ENCODE measurements around the gene SLC22A15.

DNA sequence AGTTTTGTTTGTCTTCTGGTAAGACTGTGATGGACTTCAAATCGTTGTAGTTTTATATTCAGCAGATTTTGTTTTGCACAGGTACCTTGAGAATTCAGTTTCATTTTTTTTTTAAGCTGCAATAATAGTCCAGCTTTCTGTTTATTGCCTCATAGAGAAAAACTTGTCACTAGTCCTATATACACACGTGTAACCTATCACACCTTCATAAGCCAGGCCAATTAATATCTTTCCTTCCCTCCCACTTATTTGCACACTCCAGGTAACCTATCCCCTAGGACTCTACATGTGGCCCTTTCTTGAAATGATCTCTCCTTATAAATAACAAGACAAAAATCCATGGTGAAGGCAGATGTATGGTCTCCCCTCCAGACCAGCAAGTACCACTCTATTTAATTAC lies 62.4 kb downstream of the SLC22A15 start:
- TF ChIP-seq CTCF (IDR thresholded peaks at IDR 0.05) = no peak
- TF ChIP-seq POLR2A (IDR thresholded peaks at IDR 0.05) = no peak
- TF ChIP-seq POLR2AphosphoS5 (IDR thresholded peaks at IDR 0.05) = no peak
- TF ChIP-seq EP300 (IDR thresholded peaks at IDR 0.05) = no peak

All from suprapubic skin (tissue), 4 donors.